HG02642 (cell line): ENCODE data around the gene ADCY7.

Experiments used
- ATAC-seq: cut with Tn5 transposase; IDR thresholded peaks from one replicate; pipeline ENCODE4 v1.9.1; 2021; ENCODE audit warnings: mild to moderate bottlenecking; ENCODE audit not compliant: unreplicated experiment, poor library complexity

ADCY7 gene

GRCh38 chr16:50247906-50248608, 18.3 kb upstream of the ADCY7 start:
- no peak for ATAC-seq

GRCh38 chr16:50248845-50249244, 17.5 kb upstream of the ADCY7 start:
- no peak for ATAC-seq

- ATAC-seq = no peak
These were observed 14.8 kb upstream of the ADCY7 start for GRCh38 chr16:50251375-50252081.

GRCh38 chr16:50252082-50252611, 14.2 kb upstream of the ADCY7 start:
- no peak for ATAC-seq

GRCh38 chr16:50252874-50253513, 13.4 kb upstream of the ADCY7 start:
- ATAC-seq = no peak

GRCh38 chr16:50253514-50253910, 12.8 kb upstream of the ADCY7 start:
- no peak for ATAC-seq

GRCh38 chr16:50254072-50254471, 12.3 kb upstream of the ADCY7 start:
- no peak for ATAC-seq

DNA sequence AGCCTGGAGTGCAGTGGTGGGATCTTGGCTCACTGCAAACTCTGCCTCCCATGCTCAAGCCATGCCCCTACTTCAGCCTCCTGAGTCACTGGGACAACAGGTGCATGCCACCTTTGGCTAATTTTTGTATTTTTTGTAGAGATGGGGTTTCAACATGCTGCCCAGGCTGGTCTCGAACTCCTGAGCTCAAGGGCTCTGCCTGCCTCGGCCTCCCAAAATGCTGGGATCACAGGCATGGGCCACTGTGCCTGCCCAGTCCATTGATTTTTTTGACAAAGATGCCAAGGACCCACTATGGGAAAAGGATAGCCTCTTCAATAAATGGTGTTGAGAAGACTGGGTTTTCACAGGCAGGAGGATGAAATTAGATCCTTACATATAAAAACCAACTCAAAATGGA, 10.8 kb upstream of the ADCY7 start:
- ATAC-seq = no peak

GRCh38 chr16:50256604-50257003, 9.7 kb upstream of the ADCY7 start:
- ATAC-seq = no peak

DNA sequence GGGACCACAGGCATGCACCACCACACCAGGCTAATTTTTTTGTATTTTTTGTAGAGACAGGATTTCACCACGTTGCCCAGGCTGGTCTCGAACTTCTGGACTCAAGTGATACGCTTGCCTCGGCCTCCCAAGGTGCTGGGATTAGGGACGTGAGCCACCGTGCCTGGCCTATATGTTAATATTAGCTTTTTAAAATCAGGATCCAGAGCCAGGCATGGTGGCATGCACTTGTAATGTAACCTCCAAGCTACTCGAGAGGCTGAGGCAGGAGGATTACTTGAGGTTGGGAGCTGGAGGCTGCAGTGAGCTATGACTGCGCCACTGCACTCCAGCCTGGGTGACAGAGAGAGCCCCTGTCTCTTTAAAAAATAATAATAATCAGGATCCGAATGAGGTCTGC, 8.5 kb upstream of the ADCY7 start:
- no peak for ATAC-seq

- ATAC-seq = no peak
These were observed 6.8 kb upstream of the ADCY7 start for GRCh38 chr16:50259334-50260205.

DNA sequence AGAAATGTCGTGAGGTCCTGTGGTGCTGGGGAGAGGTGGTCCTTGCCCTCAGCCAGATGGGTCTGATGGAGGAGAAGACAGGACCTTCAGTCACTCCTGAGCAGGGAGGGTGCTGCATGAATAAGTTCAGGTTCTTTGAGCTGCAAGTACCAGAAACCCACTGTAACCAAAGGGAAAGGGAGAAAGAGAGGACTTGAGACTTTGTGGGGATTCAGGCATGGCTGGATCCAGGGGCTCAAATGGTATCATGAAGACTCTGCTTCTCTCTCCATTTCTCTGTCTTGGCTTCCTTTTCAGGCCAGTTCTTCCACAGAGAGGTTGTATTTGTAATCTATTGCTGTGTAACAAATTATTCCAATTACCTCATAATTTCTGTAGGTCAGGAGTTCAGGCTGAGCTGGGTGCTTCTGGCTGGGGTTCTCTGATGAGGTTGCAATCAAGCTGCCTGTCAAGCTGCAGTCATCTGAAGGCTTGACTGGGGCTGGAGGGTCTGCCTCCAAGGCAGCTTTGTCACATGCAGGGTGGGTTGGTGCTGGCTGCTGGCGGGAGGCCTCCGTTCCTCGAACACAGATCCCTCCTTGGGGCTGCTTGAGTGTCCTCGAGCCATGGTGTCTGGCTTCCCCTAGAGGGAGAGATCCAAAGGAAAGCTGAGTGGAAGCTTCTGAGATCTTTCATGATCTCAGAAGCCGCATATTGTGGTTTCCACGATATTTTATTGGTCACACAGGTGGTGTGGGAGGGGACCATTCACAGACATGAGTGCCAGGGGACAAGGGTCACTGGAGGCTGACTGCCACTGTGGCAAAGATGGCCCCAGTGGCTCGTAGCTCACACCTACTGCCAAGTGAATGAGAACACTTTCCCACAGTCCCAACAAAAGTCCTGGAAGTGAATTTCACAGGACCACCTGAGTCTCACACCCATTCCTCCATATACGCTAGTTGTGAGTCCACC, 5.9 kb upstream of the ADCY7 start:
- no peak for ATAC-seq

DNA sequence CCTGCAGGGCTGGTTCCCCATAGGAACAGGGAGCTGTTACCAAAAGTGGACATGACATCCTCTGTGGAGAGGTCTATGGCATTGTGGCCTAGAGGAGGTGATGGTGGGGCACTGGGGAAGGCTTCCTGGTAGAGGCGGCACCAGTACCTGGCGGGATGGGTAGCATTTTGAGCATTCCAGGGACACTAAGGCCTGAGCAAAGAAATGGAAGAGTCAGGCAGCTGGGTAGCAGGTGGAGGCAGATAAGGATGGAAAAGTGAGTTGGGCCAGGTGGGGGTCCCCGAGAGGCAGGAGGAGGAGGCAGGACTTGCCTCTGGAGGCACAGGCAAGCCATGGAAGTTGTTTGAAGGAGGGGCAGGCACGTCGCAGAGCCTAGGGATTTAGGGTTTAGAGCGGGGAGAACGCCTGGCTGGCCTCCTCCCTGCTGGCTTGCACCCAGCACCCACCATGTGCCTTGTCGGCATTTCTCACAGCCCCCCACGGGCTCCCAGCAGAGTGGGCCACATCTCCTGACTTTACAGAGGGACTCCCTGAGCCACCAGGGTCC, 5.1 kb upstream of the ADCY7 start:
- ATAC-seq = no peak

- ATAC-seq = no peak
These were observed 4.6 kb upstream of the ADCY7 start for GRCh38 chr16:50261707-50262235.

DNA sequence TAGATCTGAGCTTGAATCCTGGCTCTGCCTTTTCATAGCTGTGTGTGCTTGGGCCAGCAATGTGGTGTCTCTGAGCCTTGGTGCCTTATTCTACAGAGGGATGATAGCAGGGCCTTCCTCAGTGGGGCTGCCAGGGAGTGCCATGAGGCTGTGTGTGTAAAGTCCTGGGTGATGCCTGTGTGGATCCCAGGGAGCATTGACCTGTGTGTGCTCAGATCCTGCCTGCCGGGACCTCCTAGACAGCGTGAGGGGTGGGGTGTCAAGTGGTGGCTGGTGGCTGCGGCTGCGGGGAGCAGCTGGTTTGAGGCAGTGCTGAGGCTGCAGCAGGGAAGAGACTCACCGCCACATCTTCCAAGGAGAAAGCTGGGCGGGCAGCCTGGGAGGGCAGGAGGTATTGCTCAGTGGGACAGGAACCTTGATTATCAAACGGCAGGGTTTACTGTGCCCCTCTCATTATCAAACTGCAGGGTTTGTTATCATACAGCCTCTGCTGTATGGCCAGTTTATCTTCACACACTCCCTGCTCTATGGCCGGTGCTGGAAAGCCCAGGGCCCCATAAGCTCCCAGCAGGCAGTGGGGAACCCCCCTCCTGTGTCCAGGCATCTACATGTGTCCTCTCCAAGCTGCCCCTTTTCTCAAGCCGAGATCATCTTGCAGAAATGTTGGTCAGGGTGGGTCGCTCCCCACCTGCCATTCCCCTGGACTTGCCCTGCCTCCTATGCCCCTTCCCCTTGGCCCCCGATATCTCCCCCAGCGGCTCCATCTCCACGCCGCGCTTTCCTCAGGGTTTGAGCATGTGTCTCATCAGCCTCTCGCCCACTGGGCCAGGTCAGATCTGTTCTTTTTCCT, 3.1 kb upstream of the ADCY7 start:
- ATAC-seq = no peak

DNA sequence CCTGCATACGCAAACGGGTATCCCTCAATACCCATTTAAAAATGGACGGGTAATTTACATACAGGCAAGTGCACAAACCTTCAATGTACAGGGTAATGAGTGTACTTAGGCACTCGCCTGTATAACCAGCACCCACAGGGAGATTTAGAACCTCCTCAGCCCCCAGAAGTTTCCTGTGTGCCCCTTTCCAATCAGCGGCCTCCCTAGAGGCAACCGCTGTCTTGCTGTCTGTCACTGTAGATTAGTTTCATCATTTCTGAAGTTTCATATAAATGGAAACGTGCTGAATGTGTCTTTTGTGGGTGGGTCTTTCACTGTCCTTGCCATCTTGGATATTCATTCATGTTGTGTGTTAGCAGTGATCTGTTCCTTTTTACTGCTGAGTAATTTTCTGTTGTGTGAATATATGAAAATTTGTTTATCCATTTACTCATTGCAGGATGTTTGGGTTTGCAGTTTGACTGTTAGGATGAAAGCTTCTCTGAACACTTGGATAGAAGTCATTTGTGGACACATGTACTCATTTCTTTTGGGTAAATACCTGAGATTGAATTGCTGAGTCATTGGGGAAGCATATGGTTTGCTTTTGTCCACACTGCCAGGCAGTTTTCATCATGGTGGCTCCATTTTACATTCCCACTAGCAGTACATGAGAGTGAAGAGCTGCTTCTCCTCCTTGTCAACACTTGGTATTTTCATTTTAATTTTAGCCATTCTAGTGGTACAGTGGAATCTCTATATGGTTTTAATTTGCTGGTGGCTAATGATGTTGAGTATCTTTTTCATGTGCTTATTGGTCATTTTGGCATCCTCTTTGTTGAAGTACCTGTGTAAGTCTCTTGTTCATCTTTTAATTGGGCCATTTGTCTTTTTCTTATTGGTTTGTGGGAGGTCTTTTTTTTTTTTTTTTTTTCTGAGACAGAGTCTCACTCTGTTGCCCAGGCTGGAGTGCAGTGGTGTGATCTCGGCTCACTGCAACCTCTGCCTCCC, 2.1 kb upstream of the ADCY7 start:
- peak; percentile 33 for ATAC-seq

DNA sequence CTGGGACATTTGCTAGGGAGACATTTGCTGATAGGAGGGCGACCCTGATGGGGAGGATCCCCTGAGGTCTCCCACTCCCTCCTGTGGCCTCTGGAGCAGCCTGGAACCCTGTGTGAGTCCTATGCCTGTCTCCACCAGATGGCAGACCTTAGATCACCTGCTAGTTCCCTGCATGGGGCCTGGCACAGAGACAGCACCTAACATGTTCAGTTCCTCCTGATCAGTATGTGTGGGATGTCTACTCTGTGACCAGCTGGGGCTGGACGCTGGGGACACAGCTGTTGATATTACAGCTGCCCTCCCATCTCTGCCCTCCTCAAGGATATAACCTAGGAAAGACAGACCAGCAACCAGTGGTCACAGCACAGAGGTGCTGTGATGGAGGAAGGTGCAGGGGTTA, 1.1 kb upstream of the ADCY7 start:
- peak; percentile 25 for ATAC-seq
